ENCODE results near the gene CTNNBIP1. TPM values are rescaled to one million over a fixed set of nuclear protein-coding genes. Genes with fewer than 3 reads are reported as not detected.
A peak's percentile ranks its signal among the peaks of the same experiment; 100 is the strongest.

The CTNNBIP1 gene
- polyA plus RNA-seq, 1 donor from 2014 or later = 69.3 TPM

- no peak overlapping the region for H2AFZ ChIP-seq (ENCODE audit: low read depth, low read length)
- H3K4me2 ChIP-seq (ENCODE audit: low read length) = no peak overlapping the region
Observed at GRCh38 chr1:9835404-9835757, 74.7 kb downstream of the CTNNBIP1 start.

DNA sequence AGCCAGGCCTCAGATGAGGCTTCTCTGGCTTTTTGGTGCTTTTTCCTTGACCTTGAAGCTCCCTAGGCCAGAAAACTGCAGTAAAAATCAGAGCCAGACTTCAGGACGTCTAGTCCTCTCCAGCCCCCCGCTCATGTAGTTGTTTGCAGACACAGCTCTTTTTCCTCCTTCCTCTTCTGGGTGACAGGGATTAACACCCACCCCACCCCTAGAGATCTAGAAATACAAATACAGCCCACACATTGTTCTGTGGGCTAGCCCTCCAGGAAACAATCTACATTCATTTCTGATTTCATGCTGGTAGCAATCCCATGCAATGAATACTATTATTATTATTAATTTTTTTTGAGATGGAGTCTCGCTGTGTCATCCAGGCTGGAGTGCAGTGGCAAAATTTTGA is 76.4 kb downstream of the CTNNBIP1 start:
- H3K79me2 ChIP-seq (replicated peaks; ENCODE audit: insufficient read depth, low read length) = no peaks in the 10 kb centered on the region
- no peaks in the 10 kb centered on the region for H3F3A ChIP-seq (ENCODE audit: insufficient read depth, low read length, poor library complexity, severe bottlenecking)
- no peaks in the 10 kb centered on the region for H3K9me3 ChIP-seq (ENCODE audit: low read length)

More at GRCh38 chr1:9835404-9835757, 74.7 kb downstream of the CTNNBIP1 start:
- Histone ChIP-seq H3K9me3 (ENCODE audit: low read length) (no peaks in the 10 kb centered on the region), H4K20me1 (ENCODE audit: insufficient read depth) (no peaks in the 10 kb centered on the region), H3K79me2 (replicated peaks; ENCODE audit: insufficient read depth, low read length) (no peaks in the 10 kb centered on the region), H3K27me3 (ENCODE audit: insufficient read depth, low read depth, low read length) (no peaks in the 10 kb centered on the region), H3K36me3 (ENCODE audit: insufficient read depth, low read length) (no peaks in the 10 kb centered on the region), H3K27ac (ENCODE audit: low read length) (no peak overlapping the region), H3K9me2 (ENCODE audit: insufficient read depth, low read length) (no peaks in the 10 kb centered on the region), H3K9ac (ENCODE audit: low read length) (peak overlapping the region; percentile 26), H3F3A (ENCODE audit: insufficient read depth, low read length, poor library complexity, severe bottlenecking) (no peaks in the 10 kb centered on the region), H3K4me3 (ENCODE audit: low read length) (peak overlapping the region; percentile 5)
- TF ChIP-seq TAF1 (IDR thresholded peaks at IDR 0.05; ENCODE audit: low read depth) = no peak
- TF ChIP-seq RAD21 (conservative IDR thresholded peaks at IDR 0.05) = no peak
- no peak for TF ChIP-seq SMC3 (conservative IDR thresholded peaks at IDR 0.05; ENCODE audit: poor library complexity)
- no peak for TF ChIP-seq REST (IDR thresholded peaks at IDR 0.05; ENCODE audit: borderline replicate concordance)
- TF ChIP-seq, protein P1, sequence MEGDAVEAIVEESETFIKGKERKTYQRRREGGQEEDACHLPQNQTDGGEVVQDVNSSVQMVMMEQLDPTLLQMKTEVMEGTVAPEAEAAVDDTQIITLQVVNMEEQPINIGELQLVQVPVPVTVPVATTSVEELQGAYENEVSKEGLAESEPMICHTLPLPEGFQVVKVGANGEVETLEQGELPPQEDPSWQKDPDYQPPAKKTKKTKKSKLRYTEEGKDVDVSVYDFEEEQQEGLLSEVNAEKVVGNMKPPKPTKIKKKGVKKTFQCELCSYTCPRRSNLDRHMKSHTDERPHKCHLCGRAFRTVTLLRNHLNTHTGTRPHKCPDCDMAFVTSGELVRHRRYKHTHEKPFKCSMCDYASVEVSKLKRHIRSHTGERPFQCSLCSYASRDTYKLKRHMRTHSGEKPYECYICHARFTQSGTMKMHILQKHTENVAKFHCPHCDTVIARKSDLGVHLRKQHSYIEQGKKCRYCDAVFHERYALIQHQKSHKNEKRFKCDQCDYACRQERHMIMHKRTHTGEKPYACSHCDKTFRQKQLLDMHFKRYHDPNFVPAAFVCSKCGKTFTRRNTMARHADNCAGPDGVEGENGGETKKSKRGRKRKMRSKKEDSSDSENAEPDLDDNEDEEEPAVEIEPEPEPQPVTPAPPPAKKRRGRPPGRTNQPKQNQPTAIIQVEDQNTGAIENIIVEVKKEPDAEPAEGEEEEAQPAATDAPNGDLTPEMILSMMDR (IDR thresholded peaks at IDR 0.05; ENCODE audit: poor library complexity, severe bottlenecking) = no peak
- TF ChIP-seq EP300 (conservative IDR thresholded peaks at IDR 0.05; ENCODE audit: poor library complexity, severe bottlenecking) = no peak
- no peak for TF ChIP-seq MXI1 (conservative IDR thresholded peaks at IDR 0.05; ENCODE audit: poor library complexity, severe bottlenecking)
- TF ChIP-seq EZH2 (IDR thresholded peaks at IDR 0.05; ENCODE audit: borderline replicate concordance, insufficient read depth, low read length, poor library complexity, severe bottlenecking) = no peak
- no peak for TF ChIP-seq POLR2AphosphoS5 (IDR thresholded peaks at IDR 0.05)

More for the DNA sequence above, 76.4 kb downstream of the CTNNBIP1 start:
- Histone ChIP-seq H3K9me2 (ENCODE audit: insufficient read depth, low read length) (no peaks in the 10 kb centered on the region), H3K27me3 (ENCODE audit: insufficient read depth, low read depth, low read length) (no peaks in the 10 kb centered on the region), H3K36me3 (ENCODE audit: insufficient read depth, low read length) (no peaks in the 10 kb centered on the region), H3K9ac (ENCODE audit: low read length) (no peak overlapping the region), H3K4me3 (ENCODE audit: low read length) (no peak overlapping the region), H3K27ac (ENCODE audit: low read length) (no peak overlapping the region), H4K20me1 (ENCODE audit: insufficient read depth) (no peaks in the 10 kb centered on the region), H2AFZ (ENCODE audit: low read depth, low read length) (no peak overlapping the region), H3K4me2 (ENCODE audit: low read length) (no peak overlapping the region)
- TF ChIP-seq RAD21 (conservative IDR thresholded peaks at IDR 0.05) (no peak), POLR2AphosphoS5 (IDR thresholded peaks at IDR 0.05) (no peak), MXI1 (conservative IDR thresholded peaks at IDR 0.05; ENCODE audit: poor library complexity, severe bottlenecking) (no peak), SMC3 (conservative IDR thresholded peaks at IDR 0.05; ENCODE audit: poor library complexity) (no peak), EP300 (conservative IDR thresholded peaks at IDR 0.05; ENCODE audit: poor library complexity, severe bottlenecking) (no peak), TAF1 (IDR thresholded peaks at IDR 0.05; ENCODE audit: low read depth) (no peak), EZH2 (IDR thresholded peaks at IDR 0.05; ENCODE audit: borderline replicate concordance, insufficient read depth, low read length, poor library complexity, severe bottlenecking) (no peak), REST (IDR thresholded peaks at IDR 0.05; ENCODE audit: borderline replicate concordance) (no peak)
- TF ChIP-seq, protein P1 (IDR thresholded peaks at IDR 0.05; ENCODE audit: poor library complexity, severe bottlenecking) = no peak
